Stimulated activated CD8-positive, alpha-beta memory T cell treated with anti-CD3 and anti-CD28 coated beads, Interleukin-4, amount 100 ng/mL, for 48 hours (primary cell): ENCODE data around the gene AJAP1.

Source experiments
- DNase-seq: peaks from one replicate; pipeline ENCODE4 v3.0.0-alpha.2; 2020

The AJAP1 gene

GRCh38 chr1:4781646-4782045, 127.2 kb downstream of the AJAP1 start:
- DNase-seq: no peak

- no peak for DNase-seq
Observed at GRCh38 chr1:4784761-4785160, 130.4 kb downstream of the AJAP1 start.

DNA sequence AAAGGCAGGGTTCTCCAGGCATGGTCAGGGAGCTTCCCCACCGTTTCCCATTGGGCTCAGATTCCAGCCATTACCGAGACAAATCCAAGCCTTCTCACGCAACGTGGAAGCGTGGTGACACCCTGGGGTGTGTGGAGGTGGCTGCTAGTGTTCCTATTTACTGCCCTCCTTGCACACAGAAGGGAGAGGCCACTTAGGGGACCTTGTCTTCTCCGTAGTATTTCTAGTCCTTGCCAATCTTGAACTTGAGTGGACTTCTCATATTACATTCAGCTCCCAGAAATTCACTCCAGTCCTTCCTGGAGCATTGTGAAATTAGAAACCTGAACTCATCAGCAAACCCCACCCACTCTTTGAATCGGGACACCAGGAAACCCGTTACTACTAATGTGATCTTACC, 131.6 kb downstream of the AJAP1 start:
- no peak for DNase-seq

DNA sequence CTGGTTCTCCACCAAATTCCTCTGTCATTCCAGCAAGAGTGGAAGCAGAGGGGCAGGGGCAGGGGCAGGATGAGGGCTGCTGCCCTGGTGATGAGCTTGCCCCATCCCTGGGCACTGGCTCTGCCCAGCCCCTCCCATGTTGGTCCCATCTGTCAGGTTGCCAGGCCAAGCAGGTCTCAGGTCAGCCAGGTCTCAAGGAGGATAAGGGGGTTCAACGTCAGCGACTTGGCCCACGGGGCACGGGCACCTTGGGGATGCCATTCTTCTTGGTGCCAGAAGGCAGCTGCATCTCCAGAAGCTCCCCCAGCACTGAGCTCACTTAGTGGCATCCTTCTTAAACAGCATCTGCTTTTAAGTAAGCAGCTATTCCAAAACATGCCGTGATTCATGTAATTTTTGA, 133.1 kb downstream of the AJAP1 start:
- DNase-seq: no peak

DNA sequence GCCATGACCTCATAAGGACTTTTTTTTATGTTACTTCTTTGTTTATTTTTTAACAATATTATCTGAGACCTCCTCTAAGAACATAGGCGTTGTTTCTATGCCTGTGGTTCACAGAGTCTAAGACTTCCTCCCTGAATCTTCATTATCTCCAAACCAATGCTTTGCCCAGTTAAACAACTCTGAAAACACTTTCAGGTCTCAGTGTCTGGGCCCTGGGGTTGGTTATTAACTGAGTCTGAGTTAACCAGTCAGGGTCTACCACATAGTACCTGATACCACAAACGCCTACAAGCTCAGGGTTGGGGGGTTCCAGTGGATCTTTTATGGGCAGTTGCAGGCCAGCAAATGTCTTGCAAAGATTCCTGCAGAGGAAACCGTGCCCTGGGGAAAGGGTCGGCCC, 138.2 kb downstream of the AJAP1 start:
- DNase-seq: no peak

DNA sequence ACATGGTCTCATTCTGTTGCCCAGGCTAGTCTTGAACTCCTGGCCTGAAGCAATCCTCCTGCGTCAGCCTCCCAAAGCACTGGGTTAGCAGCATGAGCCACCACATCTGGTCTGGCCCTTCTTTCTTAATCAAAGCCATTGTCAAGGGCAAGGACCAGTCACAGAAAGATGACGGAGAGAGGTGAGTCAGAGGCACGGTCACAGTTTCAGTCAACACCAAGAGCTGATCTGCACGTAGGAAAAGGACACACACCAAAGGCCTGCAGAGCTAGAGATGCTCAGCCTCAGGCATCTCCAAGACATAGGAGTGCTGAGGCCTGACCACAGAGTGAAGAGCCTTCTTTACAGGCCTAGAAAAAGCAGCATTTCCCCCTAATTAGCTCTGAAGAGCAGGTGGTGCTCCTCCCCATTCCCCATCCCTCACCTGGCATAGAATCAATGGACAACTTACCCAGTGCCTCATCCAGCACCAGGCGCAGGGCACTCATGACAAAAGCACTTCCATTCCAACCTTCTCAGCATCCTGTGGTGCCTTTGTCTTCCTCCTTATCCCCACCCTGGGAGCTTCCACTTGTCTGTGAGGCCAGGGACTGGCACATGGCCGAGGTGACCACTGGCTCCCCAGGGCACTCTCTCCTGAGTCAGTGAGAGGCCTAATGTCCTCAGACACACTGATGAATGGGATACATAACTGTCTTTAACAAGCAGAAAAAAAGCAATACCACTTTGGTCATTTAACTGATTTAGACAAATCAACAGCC, 139.8 kb downstream of the AJAP1 start:
- no peak for DNase-seq

DNA sequence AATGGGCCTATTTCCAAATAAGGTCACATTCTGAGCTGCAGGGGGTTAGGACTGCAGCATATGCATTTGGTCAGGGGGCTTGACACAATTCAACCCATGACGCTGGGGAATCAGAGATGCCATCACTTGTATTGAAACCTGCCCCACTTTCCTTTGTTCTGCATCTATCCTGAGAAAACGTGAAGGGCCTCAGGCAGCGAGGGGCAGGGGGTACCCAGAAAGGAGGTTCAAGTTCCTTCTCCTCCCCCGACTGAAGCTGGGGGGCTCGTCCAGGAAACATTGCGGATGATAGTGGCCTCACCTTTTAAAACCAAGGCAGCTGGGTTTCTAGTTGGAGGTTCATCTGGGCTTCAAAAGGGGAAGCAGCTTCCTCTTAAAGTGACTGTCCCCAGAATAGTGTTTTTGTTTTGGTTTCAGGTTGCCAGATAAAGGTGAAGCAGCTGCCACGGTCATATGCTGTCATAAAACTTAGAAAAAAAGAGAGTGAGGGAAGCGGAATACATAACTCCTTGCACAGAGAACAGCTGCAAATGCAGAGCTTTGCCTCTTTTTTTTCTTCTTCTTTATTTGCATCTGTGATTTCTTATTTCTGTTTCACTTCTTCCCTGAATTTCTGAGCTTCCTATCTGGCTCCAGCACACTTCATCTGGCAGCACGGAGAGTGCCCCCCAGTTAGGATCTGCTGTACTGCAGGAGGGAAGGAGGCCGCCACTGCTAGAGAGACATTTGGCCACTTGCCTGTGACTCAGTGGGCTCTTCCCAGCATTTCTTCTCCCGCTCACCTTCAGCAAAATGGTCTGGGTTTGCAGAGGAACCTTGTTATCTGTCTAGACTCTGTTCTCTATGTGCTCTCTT, 142.0 kb downstream of the AJAP1 start:
- DNase-seq: no peak

GRCh38 chr1:4797016-4797410, 142.6 kb downstream of the AJAP1 start:
- DNase-seq: no peak

- DNase-seq: no peak
Observed at GRCh38 chr1:4797429-4797828, 143.0 kb downstream of the AJAP1 start.

DNA sequence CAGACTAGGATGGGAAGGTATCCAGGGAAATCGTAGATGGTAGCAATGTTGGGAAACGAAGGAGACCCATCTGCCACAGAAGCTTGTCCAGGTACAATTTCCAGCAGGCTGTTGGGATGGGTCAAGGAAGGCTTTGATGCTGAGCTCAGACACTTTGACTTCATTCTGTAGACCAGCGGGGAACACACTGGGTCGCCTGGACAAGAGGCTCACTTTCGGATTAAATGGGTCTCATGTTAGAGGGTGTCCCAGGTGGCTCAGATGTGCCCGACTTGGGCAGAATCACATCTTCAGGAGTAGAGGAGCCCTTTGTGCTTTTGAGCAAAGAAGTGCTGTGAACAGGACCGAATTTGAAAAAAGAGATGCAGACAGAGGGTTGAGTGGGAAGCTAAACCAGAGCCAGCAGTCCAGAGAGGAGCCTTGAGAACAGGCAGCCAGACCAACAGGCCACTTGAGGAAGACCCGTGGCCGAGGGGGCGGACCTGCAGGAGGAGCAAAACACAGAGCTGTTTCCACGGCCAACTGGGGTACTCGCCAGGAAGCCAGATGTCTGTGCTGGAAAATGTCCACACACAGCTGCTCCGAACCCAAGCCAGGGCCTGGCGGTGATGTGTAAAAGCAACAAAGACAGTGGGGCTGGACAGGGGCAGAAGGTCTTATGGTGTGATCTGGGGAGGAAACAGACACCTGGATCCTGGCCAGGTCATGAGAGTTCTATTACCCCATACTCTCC, 146.9 kb downstream of the AJAP1 start:
- no peak for DNase-seq

GRCh38 chr1:4802024-4802423, 147.6 kb downstream of the AJAP1 start:
- no peak for DNase-seq

GRCh38 chr1:4803335-4803734, 148.9 kb downstream of the AJAP1 start:
- DNase-seq: no peak

GRCh38 chr1:4805987-4806386, 151.6 kb downstream of the AJAP1 start:
- DNase-seq: no peak

GRCh38 chr1:4820543-4820942, 166.1 kb downstream of the AJAP1 start:
- DNase-seq: no peak

DNA sequence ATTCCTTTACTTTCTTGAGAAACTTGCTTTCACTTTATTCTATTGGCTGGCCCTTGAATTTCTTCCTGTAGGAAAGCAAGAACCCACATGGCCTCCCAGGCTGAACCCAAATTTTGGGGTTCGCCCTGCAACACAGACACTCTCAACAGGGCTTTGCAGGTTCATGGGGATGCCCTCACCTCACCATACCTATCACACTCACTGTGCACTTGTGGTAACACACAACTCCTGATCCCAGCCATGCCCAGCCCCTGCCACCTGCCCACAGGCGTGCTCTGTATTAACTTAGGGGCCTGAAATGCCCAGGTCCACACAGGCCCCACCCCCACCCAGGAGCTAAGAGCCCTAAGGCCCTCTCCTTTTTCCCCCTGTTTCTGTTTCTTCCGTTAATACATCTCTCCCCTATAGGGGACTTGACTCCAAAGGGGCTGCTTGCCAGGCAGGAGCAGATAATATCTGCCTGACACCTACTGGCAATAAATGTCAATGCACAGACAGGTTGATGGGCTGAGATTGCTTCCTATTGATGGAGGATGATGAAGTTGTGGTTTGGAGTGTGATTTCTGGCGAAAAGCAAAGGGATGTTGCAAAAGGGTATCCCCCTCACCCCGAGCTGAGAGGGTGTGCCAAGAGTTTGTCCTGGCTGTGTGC, 171.5 kb downstream of the AJAP1 start:
- no peak for DNase-seq

DNA sequence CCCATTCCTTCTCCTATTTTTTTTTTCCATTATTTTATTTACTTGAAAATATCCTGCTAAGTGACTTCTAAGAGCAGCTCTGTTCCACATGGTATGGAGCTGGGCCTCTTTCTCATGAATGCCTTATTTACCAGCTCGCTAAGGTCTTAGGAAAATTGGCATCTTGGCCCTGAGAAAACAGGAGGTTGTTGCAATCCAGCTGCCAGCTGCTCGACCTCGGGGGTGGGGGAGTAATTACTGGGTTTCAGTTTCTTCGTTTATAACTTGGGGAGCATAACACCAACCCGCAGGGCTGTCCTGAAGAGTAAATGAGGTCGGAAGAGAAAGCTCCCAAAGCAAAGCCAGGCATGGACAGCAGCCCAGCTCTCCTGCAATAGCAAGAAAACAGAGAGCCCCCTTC, 176.3 kb downstream of the AJAP1 start:
- DNase-seq: no peak

- DNase-seq: no peak
Observed at GRCh38 chr1:4836574-4836973, 182.2 kb downstream of the AJAP1 start.

- no peak for DNase-seq
Observed at GRCh38 chr1:4837031-4837600, 182.7 kb downstream of the AJAP1 start.

- no peak for DNase-seq
Observed at GRCh38 chr1:4837752-4838151, 183.3 kb downstream of the AJAP1 start.

DNA sequence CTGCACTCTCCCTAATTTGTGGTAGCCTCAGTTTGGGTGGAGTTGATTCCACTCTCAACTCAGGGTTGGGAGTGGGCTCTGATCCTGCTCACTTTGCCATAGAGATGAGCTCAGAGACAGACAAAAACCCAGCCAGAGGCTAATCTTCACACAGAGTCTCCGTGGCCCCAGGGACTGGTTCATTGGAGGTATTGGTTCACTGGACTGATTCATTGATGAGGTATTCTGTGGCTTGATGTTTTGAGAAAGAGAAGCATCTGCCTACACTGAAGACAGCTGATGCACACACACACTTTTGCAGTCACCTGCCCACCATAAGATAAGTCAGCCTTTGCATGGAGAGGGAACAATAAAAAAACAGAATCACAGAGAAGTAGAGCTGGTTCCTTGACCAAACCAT, 183.8 kb downstream of the AJAP1 start:
- DNase-seq: no peak
